ENCODE measurements around the gene FIS1. TPM values are rescaled to one million over a fixed set of nuclear protein-coding genes. Genes with fewer than 3 reads are reported as not detected.

FIS1 gene
- total RNA-seq, 2 experiments from 2014 or later, result 91.7 to 106 TPM

GRCh38 chr7:101235522-101235921 lies 9.4 kb downstream of the FIS1 start:
- POLR2A ChIA-PET, result no interaction called here
- H3K27me3 Mint-ChIP-seq, result no peaks in the 10 kb centered on the region
- ATAC-seq (ENCODE audit: low read depth) (no peak), DNase-seq (no peak)
- H3K4me1 Mint-ChIP-seq, result peaks cover 1% of the 10 kb centered on the region
- no peak overlapping the region for H3K27ac Mint-ChIP-seq
- no peak overlapping the region for H3K4me3 Mint-ChIP-seq
- no peaks in the 10 kb centered on the region for H3K9me3 Mint-ChIP-seq
- H3K36me3 Mint-ChIP-seq, result peaks cover 2% of the 10 kb centered on the region

- Mint-ChIP-seq H3K4me3 (no peak overlapping the region), H3K36me3 (peaks cover 3% of the 10 kb centered on the region), H3K4me1 (peaks cover 1% of the 10 kb centered on the region), H3K27me3 (no peaks in the 10 kb centered on the region), H3K27ac (no peak overlapping the region), H3K9me3 (no peaks in the 10 kb centered on the region)
- POLR2A ChIA-PET, result no interaction called here
- no peak for DNase-seq
- ATAC-seq (ENCODE audit: low read depth), result no peak
These were observed 9.8 kb downstream of the FIS1 start for GRCh38 chr7:101235050-101235449.

- POLR2A ChIA-PET, result no interaction called here
- no peak overlapping the region for H3K4me3 Mint-ChIP-seq
- peaks cover 1% of the 10 kb centered on the region for H3K4me1 Mint-ChIP-seq
- no peak overlapping the region for H3K27ac Mint-ChIP-seq
- H3K27me3 Mint-ChIP-seq, result no peaks in the 10 kb centered on the region
- H3K36me3 Mint-ChIP-seq, result peaks cover 3% of the 10 kb centered on the region
- DNase-seq, result no peak
- H3K9me3 Mint-ChIP-seq, result no peaks in the 10 kb centered on the region
- no peak for ATAC-seq (ENCODE audit: low read depth)
These were observed 10.2 kb downstream of the FIS1 start for GRCh38 chr7:101234636-101235035.

- Mint-ChIP-seq H3K9me3 (no peaks in the 10 kb centered on the region), H3K27me3 (no peaks in the 10 kb centered on the region), H3K4me1 (peaks cover 1% of the 10 kb centered on the region), H3K27ac (no peak overlapping the region), H3K36me3 (peaks cover 4% of the 10 kb centered on the region), H3K4me3 (no peak overlapping the region)
- DNase-seq (no peak), ATAC-seq (ENCODE audit: low read depth) (no peak)
- POLR2A ChIA-PET, result no interaction called here
These were observed 10.9 kb downstream of the FIS1 start for GRCh38 chr7:101233907-101234547.

GRCh38 chr7:101232141-101232850 lies 12.6 kb downstream of the FIS1 start:
- DNase-seq (no peak), ATAC-seq (ENCODE audit: low read depth) (no peak)
- Mint-ChIP-seq H3K4me3 (no peak overlapping the region), H3K9me3 (no peaks in the 10 kb centered on the region), H3K27me3 (no peaks in the 10 kb centered on the region), H3K4me1 (no peaks in the 10 kb centered on the region), H3K27ac (no peak overlapping the region), H3K36me3 (peaks cover 6% of the 10 kb centered on the region)
- POLR2A ChIA-PET, result no interaction called here

- no peaks in the 10 kb centered on the region for H3K9me3 Mint-ChIP-seq
- peaks cover 6% of the 10 kb centered on the region for H3K36me3 Mint-ChIP-seq
- POLR2A ChIA-PET, result no interaction called here
- no peak overlapping the region for H3K27ac Mint-ChIP-seq
- H3K4me1 Mint-ChIP-seq, result no peaks in the 10 kb centered on the region
- no peak for ATAC-seq (ENCODE audit: low read depth)
- no peak overlapping the region for H3K4me3 Mint-ChIP-seq
- H3K27me3 Mint-ChIP-seq, result no peaks in the 10 kb centered on the region
- no peak for DNase-seq
These were observed 13.2 kb downstream of the FIS1 start for GRCh38 chr7:101231644-101232043.

GRCh38 chr7:101226721-101227120 lies 18.2 kb downstream of the FIS1 start:
- Mint-ChIP-seq H3K4me1 (peaks cover 1% of the 10 kb centered on the region), H3K36me3 (peaks cover 23% of the 10 kb centered on the region), H3K27ac (no peak overlapping the region), H3K9me3 (no peaks in the 10 kb centered on the region), H3K4me3 (no peak overlapping the region), H3K27me3 (no peaks in the 10 kb centered on the region)
- DNase-seq (no peak), ATAC-seq (ENCODE audit: low read depth) (no peak)
- POLR2A ChIA-PET, result interaction anchor here (1.8 kb wide), 1 partner anchor 9 kb away, joined by 8 read pairs; the partner anchor contains the start of genes PLOD3 and ZNHIT1

GRCh38 chr7:101225650-101226049 lies 19.2 kb downstream of the FIS1 start:
- ATAC-seq (ENCODE audit: low read depth), result no peak
- Mint-ChIP-seq H3K4me1 (peaks cover 2% of the 10 kb centered on the region), H3K4me3 (no peak overlapping the region), H3K27ac (no peak overlapping the region), H3K9me3 (no peaks in the 10 kb centered on the region), H3K27me3 (no peaks in the 10 kb centered on the region), H3K36me3 (peaks cover 22% of the 10 kb centered on the region)
- no peak for DNase-seq
- POLR2A ChIA-PET, result interaction anchor here (0.6 to 1.8 kb wide), 3 partner anchors 8 to 79 kb away, joined by 3 to 8 read pairs (median 5); partner anchors contain the start of genes PLOD3 and ZNHIT1

- POLR2A ChIA-PET, result no interaction called here
- no peak for DNase-seq
- no peak for ATAC-seq (ENCODE audit: low read depth)
- Mint-ChIP-seq H3K9me3 (no peaks in the 10 kb centered on the region), H3K4me1 (peaks cover 15% of the 10 kb centered on the region), H3K27ac (no peak overlapping the region), H3K36me3 (peaks cover 19% of the 10 kb centered on the region), H3K27me3 (no peaks in the 10 kb centered on the region), H3K4me3 (no peak overlapping the region)
These were observed 21.4 kb downstream of the FIS1 start for GRCh38 chr7:101223528-101223927.

- Mint-ChIP-seq H3K4me1 (peaks cover 15% of the 10 kb centered on the region), H3K27me3 (no peaks in the 10 kb centered on the region), H3K36me3 (peaks cover 18% of the 10 kb centered on the region), H3K4me3 (no peak overlapping the region), H3K27ac (no peak overlapping the region), H3K9me3 (no peaks in the 10 kb centered on the region)
- no peak for ATAC-seq (ENCODE audit: low read depth)
- DNase-seq, result no peak
- POLR2A ChIA-PET, result interaction anchor here (0.5 to 0.9 kb wide), 2 partner anchors 78 to 137 kb away, joined by 3 read pairs; partner anchors contain the start of gene TRIM56
These were observed 22.5 kb downstream of the FIS1 start for GRCh38 chr7:101222275-101222830.

- Mint-ChIP-seq H3K27me3 (no peaks in the 10 kb centered on the region), H3K27ac (no peak overlapping the region), H3K36me3 (peaks cover 19% of the 10 kb centered on the region), H3K9me3 (no peaks in the 10 kb centered on the region), H3K4me1 (peaks cover 22% of the 10 kb centered on the region), H3K4me3 (no peak overlapping the region)
- ATAC-seq (ENCODE audit: low read depth) (no peak), DNase-seq (no peak)
- POLR2A ChIA-PET, result interaction anchor here (1.7 kb wide), 1 partner anchor 24 kb away, joined by 4 read pairs; no protein-coding TSS in a partner anchor
These were observed 24.6 kb downstream of the FIS1 start for GRCh38 chr7:101220295-101220694.

GRCh38 chr7:101218236-101219125 lies 26.4 kb downstream of the FIS1 start:
- peak overlapping the region; percentile 88 for H3K27ac Mint-ChIP-seq
- peaks cover 22% of the 10 kb centered on the region for H3K4me1 Mint-ChIP-seq
- no peak for DNase-seq
- peak; percentile 11 for ATAC-seq (ENCODE audit: low read depth)
- H3K27me3 Mint-ChIP-seq, result no peaks in the 10 kb centered on the region
- H3K4me3 Mint-ChIP-seq, result peak overlapping the region; percentile 90
- peaks cover 11% of the 10 kb centered on the region for H3K36me3 Mint-ChIP-seq
- H3K9me3 Mint-ChIP-seq, result no peaks in the 10 kb centered on the region
- POLR2A ChIA-PET, result interaction anchor here (0.9 to 2.6 kb wide), 12 partner anchors 8 to 1136 kb away, joined by 3 to 36 read pairs (median 6); partner anchors contain the start of genes FIS1, IFT22, MOGAT3 and SRRT
